Hematopoietic multipotent progenitor cell (in vitro differentiated cells): ENCODE measurements around the gene ANGPTL4. TPM values are rescaled to one million over a fixed set of nuclear protein-coding genes. Genes with fewer than 3 reads are reported as not detected.
A peak's percentile ranks its signal among the peaks of the same experiment; 100 is the strongest.
"Not testable (repeated sequence)": the region's sequence is repeated elsewhere in the genome, so short reads cannot be mapped to it uniquely, and the experiment has no call there.

Source experiments
- DNase-seq, 3 donors: peaks; one replicate each; pipeline ENCODE4 v3.0.0-alpha.2; 2011 to 2015; ENCODE audit warnings: low read depth in 2 of 3, low spot score in 2 of 3
- total RNA-seq: library from RNA; depleted of rRNA; stranded (reverse); fragments of >200 nt; gene quantifications from one replicate; pipeline ENCODE4 v1.2.3, GENCODE V29; 2012

The ANGPTL4 gene
- 0.27 TPM for total RNA-seq

DNA sequence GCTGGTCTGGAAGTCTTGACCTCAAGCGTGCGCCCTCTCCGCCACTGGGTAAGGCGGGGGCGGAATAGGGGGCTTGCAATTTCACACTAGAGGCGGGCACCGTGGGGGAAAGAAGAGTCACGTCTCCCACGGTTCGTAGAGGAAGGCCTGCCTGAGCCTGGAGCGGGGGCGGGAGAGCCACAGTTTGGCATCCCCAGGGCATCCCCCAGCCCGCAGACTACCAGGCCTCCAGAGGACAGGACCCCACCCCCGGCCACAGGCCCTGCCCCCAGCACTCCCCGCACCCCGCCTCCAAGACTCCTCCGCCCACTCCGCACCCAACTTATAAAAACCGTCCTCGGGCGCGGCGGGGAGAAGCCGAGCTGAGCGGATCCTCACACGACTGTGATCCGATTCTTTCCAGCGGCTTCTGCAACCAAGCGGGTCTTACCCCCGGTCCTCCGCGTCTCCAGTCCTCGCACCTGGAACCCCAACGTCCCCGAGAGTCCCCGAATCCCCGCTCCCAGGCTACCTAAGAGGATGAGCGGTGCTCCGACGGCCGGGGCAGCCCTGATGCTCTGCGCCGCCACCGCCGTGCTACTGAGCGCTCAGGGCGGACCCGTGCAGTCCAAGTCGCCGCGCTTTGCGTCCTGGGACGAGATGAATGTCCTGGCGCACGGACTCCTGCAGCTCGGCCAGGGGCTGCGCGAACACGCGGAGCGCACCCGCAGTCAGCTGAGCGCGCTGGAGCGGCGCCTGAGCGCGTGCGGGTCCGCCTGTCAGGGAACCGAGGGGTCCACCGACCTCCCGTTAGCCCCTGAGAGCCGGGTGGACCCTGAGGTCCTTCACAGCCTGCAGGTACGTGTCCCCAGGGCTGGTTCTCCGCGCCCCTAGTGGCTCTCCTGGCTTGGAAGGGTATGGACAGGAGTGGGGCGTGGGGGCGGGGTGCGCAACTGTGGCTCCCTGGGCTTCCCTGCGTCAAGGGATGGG, at the start of gene ANGPTL4:
Gene ANGPTL4, plus strand, starts transcription at position 353 of the 969 bp plus-strand sequence. Its CDS starts 167 bp downstream, at position 520.
- peak in 1 of 3 donors; percentile 33 for DNase-seq

GRCh38 chr19:8314981-8315640, 48.8 kb upstream of the ANGPTL4 start:
- DNase-seq = not testable (repeated sequence)

- DNase-seq = no peak
Measured at GRCh38 chr19:8316351-8317125, 47.4 kb upstream of the ANGPTL4 start.

GRCh38 chr19:8318835-8319234, 45.1 kb upstream of the ANGPTL4 start:
- DNase-seq = peak in 2 of 3 donors; percentile 33 to 34

GRCh38 chr19:8319807-8320520, 44.0 kb upstream of the ANGPTL4 start:
- no peak for DNase-seq

DNA sequence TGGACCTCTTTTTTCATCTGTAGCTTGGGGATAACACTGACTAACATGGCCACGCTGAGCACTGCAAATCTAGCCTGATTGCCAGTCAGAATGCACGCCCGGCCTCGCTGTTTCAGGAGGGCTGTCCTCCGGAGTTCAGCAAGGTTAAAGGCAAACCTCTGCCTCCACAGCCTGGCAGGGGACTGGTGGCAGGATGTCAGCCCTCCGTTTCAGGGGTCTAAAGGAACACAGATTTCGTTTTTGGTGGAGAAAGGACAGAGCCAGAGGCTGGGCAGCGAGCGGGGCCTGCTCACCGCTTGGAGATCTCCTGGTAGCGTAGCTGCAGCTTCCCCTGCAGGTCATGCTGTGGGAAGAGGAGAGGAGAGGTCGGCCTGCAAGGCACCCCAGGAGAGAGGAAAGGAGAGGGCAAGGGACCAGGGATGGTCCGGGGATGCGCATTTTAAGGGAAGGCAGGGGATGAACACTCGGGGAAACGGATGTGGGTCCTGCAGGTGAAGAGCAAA, 43.3 kb upstream of the ANGPTL4 start:
- peak in 2 of 3 donors; percentile 17 to 36 for DNase-seq

- peak; percentile 95 to 97 (median 96) for DNase-seq
Measured at GRCh38 chr19:8321067-8321985, 42.6 kb upstream of the ANGPTL4 start, which contains the start of the genes NDUFA7 and RPS28. Gene NDUFA7 (minus strand): TSS chr19:8321375. CDS start chr19:8321358, 17 bp downstream. Gene RPS28 (plus strand): TSS chr19:8321496. CDS start chr19:8321531, 35 bp downstream.

DNA sequence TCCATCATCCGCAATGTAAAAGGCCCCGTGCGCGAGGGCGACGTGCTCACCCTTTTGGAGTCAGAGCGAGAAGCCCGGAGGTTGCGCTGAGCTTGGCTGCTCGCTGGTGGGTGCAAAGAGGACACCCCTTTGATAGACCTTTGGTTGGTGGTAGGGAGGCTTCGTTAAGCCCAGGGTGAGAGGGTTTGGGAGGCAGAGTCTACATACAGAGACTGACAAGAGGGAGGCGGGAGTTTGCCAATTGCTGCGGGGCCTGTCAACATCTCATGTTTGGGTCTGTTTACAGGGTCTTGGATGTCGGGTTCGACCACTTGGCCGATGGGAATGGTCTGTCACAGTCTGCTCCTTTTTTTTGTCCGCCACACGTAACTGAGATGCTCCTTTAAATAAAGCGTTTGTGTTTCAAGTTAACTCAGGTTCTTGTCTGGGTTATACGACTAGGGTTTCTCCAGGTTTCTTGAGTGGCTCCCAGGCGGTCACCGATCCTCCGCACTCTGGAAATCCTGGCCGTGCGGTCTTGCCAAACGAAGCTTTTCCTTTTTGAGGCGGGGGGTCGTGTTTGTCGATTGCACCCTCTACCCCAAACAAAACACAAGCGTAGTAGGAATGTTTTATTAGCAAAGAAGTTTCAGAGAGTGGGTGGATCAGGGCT, 41.8 kb upstream of the ANGPTL4 start:
- no peak for DNase-seq

- no peak for DNase-seq
Measured at GRCh38 chr19:8322638-8322997, 41.3 kb upstream of the ANGPTL4 start.

DNA sequence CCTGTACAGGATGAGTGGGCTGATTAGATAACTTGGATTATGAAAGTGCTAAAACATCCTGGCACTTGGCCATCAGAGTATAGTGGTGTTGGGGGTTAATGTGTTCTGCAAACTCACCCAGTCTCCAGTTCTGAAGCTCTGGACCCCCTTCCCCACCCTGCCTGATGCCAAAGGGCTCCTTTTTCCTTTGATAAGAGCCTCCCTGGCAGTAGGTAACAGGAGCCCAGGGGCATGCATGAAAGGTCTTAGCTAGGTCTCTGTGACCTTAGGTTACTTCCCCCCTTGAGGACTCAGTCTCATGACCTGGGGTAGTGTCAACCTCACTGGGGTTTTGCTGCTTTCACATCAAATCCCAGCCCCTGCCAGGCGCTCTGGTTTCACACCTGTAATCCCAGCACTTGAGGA, 40.2 kb upstream of the ANGPTL4 start:
- peak in 2 of 3 donors; percentile 41 to 65 for DNase-seq

GRCh38 chr19:8324186-8325050, 39.5 kb upstream of the ANGPTL4 start:
- DNase-seq = no peak

- DNase-seq = no peak
Measured at GRCh38 chr19:8325454-8325853, 38.5 kb upstream of the ANGPTL4 start.

GRCh38 chr19:8329996-8330395, 34.0 kb upstream of the ANGPTL4 start:
- DNase-seq = no peak

DNA sequence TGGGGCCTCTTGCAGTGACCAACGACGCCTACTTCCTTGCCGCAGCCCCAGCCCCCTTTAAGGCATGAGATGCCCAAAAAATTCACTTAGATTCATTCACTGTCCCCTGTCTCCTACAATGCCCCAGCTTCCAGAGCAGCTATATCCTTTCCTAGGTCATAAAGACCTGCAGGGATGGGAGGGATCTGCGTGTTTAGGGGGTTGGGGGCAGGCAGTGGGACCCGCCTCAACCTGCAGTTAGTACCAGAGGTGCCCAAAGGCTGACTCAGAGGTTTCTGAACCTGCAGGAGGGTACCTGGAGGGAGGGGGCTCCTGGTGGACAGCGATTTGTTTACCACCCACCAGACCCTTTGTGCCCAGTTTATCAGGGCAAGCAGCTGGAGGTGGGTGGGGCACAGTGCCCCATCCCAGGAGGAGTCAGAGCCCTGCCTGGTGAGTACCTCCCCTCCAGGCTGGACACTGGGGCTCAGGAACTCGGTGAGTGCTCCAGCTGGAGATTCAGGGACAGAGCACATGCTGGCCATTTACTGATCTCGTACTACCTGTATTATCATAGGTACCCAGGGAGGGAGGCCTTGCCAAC, 32.6 kb upstream of the ANGPTL4 start:
- no peak for DNase-seq

DNA sequence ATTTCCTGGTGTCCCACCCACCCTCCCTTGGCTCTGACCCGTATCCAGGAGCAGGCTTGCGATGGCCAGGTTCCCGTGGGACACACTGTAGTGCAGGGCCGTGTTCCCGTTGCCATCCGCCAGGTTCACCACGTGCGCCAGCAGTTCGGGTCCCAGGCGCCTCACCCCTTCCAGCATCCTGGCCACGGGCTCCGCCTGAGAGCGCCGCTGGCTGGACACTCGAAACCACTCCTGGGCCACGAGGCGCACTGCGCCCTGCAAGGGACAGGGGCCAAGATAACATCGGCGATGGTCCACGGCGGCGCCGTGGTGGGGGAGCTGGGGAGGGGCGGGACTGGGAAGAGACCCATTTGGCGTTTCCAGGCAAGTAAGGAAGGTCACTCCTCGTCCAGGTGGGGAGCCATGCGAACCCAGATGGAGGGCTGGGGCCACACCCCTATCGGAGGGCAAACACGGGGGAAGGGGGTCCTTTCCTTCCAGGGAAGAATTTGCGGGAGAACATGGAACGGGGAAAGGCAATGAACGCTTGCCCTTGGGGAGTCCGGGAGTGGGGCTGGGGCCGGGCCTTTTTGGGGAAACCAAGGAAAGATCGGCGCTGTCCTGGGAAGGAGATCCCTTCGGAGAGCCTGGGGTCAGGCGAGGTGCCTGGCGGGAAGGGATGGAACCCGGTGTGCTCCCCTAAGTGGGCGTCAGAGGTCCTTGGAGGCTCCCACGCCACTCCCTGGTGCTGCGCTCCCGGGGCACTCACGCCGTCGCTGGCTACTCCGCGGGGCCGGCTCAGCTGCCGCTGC, 30.8 kb upstream of the ANGPTL4 start:
- no peak for DNase-seq

GRCh38 chr19:8333767-8334457, 30.0 kb upstream of the ANGPTL4 start:
- no peak for DNase-seq
